GM19372 (cell line): ENCODE results near the gene ACSL5.
A peak's percentile ranks its signal among the peaks of the same experiment; 100 is the strongest.
"Not testable (repeated sequence)": the region's sequence is repeated elsewhere in the genome, so short reads cannot be mapped to it uniquely, and the experiment has no call there.

Experiments
- ATAC-seq: cut with Tn5 transposase; IDR thresholded peaks from one replicate; pipeline ENCODE4 v1.9.1; 2021; ENCODE audit warnings: mild to moderate bottlenecking, low read depth, moderate library complexity; ENCODE audit not compliant: unreplicated experiment

ACSL5 gene

DNA sequence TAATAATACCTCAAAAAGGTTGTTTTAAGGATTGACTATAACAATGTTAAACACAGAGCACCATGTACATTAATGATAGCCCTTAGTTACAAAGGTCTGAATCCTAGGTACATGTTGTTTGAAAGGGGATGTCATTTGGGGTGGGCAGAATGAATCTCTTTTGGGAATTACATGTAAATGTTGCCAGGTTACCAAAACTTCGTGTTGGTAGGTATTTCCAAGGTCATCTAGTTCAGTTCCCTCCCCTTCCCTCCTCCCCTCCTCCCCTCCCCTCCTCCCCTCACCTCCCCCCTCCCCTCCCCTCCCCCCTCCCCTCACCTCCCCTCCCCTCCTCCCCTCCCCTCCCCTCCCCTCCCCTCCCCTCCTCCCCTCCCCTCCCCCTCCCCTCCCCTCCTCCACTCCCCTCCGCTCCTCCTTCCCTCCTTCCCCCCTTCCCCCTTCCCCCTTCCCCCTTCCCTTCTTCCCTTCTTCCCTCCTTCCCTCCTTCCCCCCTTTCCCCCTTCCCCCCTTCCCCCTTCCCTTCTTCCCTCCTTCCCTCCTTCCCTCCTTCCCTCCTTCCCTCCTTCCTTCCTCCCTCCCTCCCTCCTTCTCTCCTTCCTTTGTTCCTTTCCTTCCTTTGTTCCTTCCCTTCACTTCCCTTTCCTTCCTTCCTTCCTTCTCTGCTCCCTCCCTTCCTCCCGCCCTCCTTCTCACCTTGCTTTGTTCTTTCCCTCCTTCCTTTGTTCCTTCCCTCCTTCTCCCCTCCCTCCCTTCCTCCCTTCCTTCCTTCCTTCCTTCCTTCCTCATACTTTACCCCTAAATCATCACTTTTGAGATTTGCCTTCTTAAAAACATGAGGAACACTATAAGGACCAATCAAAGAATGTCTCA lies 81.2 kb downstream of the ACSL5 start:
- ATAC-seq = no peak

GRCh38 chr10:112456533-112456932 lies 82.6 kb downstream of the ACSL5 start:
- no peak for ATAC-seq

DNA sequence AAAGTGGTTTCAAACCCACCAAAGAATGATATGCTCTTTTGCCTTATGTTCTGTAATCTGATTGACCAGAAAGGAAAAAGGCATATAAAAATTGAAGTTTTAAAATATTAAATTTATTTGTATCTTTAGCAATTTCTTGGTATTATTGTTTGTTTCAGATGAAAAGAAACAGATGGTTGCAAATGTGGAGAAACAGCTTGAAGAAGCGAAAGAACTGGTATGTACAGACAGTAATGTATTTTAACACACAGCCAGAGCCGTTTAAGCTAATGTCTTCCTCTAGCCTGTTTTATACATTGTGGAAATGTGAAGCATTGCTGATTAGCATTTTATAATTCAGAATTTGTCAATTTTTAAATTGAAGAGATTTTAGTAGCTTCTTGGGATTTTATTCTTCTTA lies 86.5 kb downstream of the ACSL5 start:
- ATAC-seq = no peak

DNA sequence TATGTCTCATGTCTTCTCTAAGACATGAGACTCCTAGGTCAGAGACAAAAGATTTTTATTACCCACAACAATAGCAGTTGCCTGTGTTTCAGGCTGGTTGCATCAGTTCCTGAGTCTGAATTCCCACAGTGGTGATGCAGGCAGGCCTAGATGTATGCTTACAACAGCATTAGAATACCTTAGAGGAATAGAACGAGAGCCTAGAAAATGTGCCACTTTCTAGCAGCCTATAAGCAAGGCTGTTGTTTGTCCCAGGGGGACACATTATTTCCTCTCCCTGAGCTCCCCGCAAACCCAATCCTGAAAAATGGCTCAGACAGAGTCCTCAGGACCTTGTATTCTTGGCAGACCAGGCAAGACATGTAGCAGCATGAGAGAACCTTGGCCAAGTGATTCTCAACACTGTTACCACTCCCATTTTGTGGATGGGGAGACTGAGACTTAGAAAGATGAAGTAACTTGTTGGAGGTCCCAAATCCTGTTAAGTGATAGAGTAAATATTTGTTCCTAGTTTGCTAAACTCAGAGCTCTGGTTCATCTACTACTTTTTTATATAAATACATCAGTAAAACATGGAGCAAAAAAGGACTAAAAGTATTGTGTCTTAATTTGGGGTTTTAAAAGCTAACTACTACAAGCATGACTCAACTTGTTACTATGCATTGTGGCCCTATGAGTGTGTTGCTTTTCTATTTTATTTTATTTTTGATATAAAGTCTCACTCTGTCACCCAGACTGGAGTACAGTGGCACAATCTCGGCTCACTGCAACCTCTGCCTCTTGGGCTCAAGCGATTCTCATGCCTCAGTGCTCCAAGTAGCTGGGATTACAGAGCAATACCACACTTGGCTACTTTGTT lies 87.3 kb downstream of the ACSL5 start:
- no peak for ATAC-seq

DNA sequence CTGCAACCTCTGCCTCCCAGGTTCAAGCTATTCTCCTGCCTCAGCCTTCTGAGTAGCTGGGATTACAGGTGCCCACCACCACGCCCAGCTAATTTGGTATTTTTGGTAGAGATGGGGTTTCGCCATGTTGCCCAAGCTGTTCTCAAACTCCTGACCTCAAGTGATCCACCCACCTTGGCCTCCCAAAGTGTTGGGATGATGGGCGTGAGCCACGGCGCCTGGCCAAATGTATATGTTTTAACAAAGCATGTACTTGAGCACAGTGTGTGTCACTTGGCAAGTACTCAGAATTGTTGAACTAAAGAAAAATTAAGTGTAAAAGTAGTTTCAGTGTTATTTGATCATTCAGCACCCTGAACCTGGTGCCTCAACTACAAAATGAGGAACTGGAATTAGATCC lies 90.2 kb downstream of the ACSL5 start:
- ATAC-seq = not testable (repeated sequence)

- ATAC-seq = no peak
Measured at GRCh38 chr10:112465299-112465883, 91.5 kb downstream of the ACSL5 start.

DNA sequence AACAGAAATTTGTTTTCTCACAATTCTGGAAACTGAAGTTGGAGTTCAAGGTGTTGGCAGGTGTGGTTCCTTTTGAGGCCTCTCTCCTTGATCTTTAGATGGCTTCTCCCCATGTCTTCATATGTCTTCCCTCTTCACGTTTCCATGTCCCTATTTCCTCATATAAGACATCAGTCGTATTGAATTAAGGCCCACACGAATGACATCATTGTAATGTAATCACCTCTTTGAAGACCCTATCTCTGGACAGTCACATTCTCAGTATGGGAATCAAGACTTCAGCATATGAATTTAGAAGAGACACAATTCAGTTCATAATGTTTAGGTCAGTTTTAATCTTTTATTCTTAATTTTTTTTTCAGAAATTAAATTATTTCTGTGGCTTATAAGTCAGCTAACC lies 92.9 kb downstream of the ACSL5 start:
- no peak for ATAC-seq

- ATAC-seq = no peak
Measured at GRCh38 chr10:112467541-112468075, 93.7 kb downstream of the ACSL5 start.

DNA sequence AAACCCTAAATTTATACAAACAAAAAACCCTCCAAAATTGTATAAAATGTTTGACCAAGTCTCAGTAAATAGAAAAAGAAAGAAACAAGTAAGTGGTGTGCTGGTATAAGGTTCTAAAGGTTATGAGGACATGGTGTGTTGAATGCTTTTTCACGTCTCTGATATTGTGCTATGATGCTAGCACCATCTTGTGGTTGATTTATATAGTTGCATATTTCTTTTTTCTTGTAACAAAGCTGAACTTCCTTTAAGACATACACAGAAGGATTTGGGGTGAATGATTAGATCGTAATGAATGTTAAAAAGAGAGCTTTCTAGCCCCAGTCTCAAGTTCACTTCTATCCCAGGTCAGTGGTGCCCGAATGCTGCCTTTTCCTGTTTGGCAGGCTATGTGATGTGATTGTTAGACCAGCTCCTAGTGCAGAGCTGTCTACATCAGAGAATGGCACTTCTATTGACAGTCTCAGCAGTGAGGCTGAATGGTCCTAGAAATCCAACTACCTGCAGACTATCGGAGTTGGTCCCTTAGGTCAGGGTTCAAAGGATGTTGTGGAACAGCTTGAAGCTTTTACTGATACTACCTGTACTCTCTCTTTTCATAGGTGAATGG lies 98.1 kb downstream of the ACSL5 start:
- peak; percentile 64 for ATAC-seq

DNA sequence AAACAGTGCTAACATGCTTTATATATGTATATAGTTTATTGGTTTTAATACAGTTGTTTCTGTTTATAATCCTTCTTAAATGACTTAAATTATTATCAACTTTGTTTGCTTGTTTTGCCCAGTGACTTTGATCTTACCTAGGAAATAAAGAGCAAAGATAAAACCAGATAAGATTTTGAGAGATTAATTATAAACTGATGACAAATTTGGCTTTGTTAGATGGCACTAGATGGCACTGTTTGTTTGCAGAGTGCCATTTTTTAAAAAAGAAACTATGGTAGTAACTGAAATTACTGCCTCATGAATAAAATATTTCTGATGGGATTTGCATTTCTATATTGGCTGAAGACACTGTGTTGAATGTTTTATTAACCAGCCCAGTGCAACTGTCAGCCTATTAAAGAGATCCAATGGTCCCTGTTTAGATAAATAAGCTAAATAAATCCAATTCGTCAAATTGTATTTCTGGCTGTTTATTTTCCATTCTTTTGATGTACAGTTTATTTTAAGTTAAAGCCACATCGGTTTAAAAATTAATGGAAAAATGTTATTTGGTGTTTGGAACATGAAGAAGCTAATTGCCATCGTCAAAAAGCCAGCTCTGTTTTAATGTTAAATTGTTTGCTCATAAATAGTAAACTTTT lies 101.8 kb downstream of the ACSL5 start:
- ATAC-seq = no peak
